Stimulated activated CD8-positive, alpha-beta memory T cell treated with anti-CD3 and anti-CD28 coated beads, Interleukin-4, amount 100 ng/mL, for 48 hours (primary cell): ENCODE data around the gene TTLL10.

Experiments
- DNase-seq: peaks from one replicate; pipeline ENCODE4 v3.0.0-alpha.2; 2020

The TTLL10 gene

DNA sequence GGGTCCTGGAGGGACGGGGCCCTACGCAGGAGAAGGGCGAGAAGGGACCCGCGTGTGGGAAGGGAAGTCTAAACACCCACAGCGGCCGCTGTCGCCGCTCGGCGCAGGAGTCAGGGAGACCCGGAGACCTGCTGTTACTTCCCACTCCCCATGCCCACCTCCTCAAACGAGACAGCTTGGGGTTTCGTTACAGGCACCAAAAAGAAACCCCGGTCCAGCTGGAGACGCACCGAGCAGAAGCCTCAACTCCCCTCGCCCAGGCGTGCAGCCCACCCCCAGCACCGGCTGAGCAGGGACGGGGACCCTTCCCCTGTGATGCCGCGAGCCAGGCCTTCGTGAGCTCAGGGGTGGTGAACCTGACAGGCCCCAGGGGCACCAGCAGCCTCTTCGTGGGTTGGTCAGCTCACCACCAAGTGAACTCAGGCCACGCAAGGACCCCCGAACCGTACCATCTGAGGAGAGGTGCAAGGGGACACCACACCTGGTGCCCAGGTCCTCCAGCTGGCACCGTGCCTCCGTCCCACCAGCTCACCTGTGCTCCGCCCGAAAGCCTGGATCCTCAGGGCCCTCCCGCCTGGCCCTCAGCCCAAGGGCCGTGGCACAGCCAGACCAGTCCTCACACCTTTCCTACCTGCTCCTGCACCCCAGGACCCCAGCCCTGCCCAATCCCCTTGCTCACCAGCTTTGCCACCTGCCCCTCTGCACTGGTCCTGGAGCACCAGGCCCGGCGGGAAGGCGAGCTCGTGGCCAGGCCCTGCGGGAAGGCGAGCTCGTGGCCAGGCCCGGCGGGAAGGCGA is 53.1 kb downstream of the TTLL10 start:
- no peak for DNase-seq

DNA sequence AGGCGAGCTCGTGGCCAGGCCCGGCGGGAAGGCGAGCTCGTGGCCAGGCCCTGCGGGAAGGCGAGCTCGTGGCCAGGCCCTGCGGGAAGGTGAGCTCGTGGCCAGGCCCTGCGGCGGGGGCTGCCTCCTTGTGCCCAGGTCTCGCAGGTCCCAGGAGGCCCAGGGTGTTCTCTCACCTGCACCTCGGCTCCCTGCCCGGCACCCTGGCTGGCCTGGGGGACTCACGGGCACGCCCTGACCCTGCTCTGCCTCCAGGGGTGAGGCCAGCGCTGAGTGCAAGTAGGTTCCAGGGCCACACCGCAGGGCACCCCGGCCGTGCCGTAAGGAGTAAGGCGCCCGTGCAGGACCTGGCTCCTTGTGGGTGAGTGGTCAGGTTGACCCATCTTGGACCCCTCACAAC is 53.7 kb downstream of the TTLL10 start:
- no peak for DNase-seq

DNA sequence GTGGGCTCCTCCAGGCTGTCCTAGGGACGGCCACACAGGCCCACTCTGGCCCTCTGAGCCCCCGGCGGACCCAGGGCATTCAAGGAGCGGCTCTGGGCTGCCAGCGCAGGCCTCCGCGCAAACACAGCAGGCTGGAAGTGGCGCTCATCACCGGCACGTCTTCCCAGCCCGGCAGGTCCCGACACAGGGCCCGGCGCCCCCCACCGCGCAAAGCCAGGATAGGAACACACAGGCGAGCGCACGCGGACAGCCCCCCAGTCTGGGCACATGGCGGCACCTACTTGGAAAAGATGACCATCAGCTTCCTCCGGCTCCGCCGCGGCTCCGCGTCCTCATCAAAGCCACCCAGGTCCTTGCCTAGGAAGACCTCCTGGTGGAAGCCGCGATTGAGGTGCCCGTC is 54.5 kb downstream of the TTLL10 start:
- DNase-seq, result no peak

DNA sequence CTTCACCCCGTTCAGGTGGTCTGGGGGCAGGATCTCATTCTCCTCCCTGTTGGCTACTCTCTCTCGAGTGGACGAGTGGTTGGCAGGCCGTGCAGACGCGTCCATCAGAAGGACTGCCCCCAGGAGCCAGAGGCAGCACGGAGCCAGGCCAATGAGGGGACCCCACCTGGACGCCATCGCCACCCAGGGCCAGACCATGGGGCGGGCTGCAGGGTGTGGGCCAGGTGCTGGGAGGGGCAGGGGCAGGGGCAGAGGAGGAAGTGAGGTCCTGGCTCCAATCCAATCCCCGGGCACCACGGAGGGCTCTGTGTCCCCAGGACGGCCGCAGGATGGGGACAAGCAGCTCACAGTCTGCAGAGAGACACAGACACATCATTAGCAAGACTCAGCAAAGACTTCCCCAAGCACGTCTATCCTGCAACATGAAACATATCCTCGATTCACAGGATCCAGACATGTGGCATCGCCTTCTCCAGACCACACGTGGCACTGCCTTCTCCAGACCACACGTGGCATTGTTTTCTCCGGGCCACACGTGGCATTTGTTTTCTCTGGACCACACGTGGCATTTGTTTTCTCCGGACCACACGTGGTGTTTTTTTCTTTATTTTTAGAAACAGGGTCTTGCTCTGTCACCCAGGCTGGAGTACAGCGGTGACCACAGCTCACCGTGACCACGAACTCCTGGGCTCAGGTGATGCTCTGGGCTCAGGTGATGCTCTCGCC is 55.1 kb downstream of the TTLL10 start:
- no peak for DNase-seq

DNA sequence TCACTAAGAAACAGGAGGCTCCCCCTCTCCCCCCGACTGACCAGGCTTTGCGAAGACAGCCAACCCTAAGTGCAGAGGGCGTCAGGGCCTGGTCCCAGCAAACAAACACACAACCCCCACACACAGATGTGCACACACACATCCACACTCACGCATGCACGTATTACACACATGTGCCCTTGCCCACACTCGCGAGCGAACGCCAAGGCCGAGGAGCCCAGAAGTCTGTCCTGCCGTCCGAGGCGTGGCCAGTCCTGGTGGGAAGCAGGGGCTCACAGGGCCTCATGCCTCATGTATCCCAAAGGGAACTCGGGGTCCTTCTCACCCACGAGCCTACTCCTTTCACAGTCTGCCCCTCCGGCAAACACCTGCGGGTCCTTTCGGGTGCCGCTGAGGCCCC is 56.1 kb downstream of the TTLL10 start:
- DNase-seq, result no peak

DNA sequence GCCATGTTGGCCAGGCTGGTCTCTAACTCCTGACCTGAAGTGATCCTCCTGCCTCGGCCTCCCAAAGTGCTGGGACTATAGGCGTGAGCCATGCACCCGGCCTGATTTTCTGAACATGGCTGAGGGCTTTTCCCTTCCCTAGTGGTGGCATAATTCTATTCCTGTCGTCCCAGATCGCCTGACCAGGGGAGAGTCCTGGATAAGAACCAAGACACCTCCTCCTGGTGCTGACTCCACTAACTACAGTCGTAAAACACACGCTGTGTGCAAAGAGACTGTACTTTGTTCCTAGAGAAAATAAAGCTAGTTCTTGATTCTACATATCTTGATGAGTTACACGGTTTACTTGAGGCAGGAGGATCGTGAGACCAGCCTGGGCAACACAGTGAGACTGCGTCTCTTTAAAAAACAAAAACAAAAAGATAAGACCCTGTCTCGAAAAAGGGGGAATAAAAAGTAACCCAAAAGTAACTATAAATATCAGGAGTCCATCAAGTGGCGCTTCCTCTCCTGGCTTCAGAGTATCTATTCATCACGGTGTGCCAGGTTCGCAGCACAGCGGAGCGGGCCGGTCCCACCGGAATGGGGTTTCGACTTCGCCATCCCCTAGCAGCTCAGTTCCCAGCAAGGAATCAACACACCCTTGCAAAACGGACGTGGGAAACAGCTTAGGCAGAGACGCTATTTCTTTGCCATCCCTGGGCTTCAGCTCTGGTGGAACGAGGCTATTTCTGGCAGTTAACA is 57.1 kb downstream of the TTLL10 start:
- no peak for DNase-seq

DNA sequence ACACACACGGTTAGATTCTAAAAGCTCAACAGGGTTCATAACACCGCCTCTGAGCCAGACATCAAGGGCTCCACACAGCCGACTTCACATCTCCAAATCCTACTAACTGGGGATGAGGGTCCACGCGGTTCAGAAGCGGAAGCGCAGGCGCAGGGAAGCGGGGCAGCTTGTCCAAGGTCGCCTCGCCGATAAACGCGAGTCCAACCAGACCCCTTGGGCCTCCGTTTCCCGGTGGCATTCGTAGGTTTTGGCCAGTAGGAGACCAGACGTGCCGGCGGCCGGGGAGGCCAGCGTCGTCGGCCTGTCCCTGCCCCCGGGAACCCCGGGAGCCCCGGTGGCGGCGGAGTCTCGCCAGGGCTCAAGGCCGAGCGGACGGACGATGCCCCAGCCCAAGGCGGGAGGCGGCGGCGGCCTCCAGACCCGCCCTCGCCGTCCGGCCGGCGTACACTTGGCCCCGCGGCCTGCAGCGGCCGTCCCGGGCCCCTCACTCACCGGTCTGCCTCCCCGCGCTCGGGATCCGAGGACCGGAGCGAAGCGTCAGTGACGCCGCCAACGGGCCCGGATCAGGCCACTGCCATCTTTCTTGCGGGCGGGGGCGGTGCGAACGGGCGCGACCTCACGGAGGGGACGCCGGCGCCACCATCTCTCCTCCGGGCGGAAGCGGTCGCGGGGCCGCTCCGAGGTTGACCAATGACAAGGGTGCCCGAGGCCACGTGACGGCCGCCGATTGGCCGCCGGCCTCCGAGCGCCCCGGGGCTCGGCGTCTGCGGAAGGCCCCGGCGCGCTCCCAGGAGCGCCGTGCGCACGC is 57.9 kb downstream of the TTLL10 start, which contains the start of gene SDF4:
Gene SDF4, minus strand, starts transcription at position 602 of the 808 bp plus-strand sequence. CDS start 3,229 bp downstream, outside the sequence.
- peak; percentile 97 for DNase-seq

DNA sequence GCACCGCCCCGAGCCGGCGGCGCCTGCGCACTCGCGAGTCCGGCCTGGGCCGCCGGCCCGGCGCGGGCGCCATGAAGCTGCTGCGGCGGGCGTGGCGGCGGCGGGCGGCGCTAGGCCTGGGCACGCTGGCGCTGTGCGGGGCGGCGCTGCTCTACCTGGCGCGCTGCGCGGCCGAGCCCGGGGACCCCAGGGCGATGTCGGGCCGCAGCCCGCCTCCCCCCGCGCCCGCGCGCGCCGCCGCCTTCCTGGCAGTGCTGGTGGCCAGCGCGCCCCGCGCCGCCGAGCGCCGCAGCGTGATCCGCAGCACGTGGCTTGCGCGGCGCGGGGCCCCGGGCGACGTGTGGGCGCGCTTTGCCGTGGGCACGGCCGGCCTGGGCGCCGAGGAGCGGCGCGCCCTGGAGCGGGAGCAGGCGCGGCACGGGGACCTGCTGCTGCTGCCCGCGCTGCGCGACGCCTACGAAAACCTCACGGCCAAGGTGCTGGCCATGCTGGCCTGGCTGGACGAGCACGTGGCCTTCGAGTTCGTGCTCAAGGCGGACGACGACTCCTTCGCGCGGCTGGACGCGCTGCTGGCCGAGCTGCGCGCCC is 58.6 kb downstream of the TTLL10 start, which contains the start of gene B3GALT6:
Gene B3GALT6, plus strand, starts transcription at position 30 of the 588 bp plus-strand sequence. Its CDS starts 42 bp downstream, at position 72.
- DNase-seq, result no peak

DNA sequence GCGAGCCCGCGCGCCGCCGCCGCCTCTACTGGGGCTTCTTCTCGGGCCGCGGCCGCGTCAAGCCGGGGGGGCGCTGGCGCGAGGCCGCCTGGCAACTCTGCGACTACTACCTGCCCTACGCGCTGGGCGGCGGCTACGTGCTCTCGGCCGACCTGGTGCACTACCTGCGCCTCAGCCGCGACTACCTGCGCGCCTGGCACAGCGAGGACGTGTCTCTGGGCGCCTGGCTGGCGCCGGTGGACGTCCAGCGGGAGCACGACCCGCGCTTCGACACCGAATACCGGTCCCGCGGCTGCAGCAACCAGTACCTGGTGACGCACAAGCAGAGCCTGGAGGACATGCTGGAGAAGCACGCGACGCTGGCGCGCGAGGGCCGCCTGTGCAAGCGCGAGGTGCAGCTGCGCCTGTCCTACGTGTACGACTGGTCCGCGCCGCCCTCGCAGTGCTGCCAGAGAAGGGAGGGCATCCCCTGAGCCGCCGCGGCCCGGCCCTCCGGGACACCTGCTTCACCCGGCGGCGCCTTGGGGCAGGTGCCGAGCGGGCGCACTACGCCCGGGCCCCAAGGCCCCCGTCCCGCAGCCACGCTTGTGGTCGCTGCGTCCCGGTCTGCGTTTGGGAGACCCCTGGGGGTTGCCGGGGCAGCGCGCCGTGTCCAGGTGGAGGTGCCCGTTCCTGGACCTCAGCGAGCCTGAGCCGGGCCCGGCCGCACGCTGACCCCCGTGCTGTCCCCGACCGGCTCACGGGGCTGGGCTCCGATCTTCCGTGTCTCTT is 59.3 kb downstream of the TTLL10 start:
- DNase-seq, result no peak

DNA sequence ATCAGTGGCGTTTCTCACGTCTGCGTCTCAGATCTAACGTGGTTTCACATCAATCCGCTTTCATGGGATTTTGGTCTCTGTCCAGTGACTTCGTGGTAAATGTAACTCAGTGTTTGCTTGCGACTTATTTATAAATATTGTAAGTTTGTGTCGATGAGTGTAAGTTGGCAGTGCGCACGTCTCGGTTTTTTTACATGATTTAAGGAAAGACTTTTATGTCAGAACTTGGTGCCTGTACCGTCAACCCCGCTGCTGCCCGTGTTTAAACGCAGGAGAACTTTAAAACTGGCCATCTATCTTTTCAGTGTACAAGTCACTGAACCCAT is 59.9 kb downstream of the TTLL10 start:
- no peak for DNase-seq

DNA sequence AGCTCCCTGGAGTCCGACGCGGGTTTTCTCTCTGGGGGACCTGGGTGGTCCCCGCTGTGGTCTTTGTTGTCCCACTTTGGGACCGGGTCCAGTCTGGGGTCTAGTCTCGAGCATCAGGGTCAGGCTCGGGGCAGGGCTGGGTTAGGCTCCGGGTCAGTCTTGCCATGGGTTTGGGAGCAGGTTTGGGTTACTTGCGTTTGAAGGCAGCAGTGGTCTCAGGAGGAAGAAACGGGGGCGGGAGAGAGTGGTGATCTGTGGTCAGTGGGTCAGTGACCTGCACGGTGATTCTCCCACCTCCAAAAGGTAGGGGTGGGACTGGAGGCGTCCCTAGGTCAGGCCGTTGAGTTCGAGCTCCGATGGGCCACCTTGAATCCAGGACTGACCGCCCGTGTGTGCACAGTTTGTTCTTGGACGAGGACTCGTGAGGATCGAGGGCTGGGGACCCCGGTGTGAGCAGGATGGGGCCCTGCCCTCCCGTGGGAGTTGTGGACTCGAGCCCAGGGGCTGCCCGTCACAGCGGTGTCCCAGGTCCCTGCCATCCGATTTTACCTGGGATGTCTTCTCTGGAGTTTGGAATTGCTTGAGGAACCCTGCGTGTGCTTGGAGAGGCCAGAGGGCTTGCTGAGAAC is 60.6 kb downstream of the TTLL10 start:
- DNase-seq, result no peak

DNA sequence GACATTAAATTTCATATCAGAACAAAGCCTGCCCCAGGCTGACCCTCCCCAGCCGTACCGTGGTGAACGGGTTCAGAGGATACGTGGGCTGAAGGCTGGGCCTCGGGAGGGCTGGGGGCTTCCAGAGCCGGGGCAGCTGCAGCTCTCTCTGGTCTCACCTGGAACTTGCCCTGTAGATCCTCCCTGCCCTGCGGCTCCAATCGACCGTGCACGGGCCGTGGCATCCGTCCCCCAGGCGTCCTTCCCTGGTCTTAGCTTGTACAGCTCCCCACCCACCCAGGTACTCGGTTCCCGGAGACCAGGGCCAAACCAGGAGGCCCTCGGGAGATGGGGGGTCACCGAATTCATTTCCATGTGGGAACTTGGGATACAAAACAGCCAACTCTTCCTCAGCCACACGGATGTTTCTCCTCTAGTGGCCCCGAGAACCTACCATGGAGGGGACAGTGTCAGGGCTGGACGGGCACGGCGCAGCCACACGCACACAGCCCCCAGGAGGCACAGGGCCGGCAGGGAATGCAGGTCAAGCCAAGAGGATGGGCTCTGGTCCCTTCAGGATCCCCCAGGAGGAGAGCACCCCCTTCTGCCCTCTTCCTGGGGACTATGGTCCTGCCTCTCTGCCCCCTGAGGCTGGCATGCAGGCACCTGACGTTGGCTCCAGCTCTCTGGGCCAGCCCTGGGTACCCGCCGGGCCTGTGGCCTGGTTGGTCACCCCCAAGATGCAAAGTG is 61.5 kb downstream of the TTLL10 start:
- no peak for DNase-seq

DNA sequence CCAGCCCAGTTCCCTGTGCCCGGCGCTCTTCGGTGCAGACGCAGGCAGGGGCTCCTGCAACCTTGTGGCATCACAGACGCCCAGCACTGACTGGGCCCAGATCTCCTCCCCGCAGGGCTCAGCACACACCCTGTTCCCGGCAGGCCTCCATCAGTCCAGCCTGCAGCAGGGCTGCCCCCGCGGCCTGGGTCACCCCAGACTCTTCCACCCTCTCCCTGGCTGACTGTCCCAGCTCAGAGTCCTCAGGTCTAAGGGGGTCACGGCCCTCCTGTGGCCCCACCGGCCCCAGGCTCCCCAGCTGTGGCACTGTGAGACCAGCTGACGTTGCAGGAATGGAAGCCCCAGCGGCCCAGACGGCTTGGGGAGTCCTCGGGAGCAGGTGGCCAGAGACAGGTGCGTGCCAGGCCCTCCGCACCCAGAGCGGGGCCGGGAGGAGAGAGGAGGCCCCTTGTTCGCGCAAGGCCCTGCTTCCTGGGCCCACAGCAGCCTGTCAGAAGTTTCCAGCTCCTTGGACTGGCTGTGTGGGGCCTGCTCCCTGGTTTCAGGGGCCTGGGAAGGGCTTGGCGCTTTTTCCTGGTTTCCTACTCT is 62.6 kb downstream of the TTLL10 start:
- DNase-seq, result no peak

DNA sequence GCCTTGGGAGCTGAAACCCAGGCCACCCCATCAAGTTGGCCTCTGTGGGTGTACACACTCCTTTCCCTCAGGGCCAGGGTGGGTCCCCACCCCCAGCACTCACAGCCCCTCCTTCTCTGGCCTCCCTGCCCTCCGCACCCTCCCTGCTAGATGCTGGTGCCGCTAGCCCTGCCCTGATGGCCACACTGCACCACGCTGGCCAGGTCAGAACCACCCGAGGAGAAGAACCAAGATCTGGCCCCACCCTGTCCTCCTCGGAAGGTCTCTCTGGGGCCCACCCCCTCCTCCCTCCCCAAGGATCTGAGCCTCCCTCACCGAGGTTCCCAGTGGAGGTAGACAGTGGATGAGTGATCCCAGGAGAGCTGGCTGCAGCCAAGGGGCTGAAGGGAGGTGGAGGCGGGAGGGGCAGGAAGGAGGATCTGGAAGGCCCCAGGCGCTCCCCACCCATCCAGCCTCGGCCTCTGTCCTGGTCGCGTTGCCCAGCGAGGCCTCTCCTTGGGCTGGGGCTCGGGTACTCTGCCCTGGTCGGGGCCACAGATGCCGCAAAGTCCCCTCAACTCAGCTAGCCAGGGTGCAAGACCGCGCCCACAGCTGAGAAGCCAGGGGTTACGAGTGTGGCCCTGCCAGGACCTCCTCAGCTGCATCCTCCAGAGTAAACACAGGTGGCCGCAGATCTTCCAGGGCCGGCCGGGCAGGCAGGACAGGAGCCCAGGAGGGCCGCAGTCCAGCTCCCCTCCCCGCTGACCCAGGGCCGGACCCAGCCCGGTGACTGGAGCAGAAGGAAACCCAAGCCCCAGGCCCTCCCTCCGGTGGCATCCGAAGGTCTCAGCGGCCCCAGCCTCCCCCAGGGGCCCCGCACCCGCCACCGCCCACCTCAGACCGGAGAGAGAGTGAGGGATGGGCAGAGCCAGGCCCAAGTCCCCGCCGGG is 63.5 kb downstream of the TTLL10 start:
- DNase-seq, result no peak

DNA sequence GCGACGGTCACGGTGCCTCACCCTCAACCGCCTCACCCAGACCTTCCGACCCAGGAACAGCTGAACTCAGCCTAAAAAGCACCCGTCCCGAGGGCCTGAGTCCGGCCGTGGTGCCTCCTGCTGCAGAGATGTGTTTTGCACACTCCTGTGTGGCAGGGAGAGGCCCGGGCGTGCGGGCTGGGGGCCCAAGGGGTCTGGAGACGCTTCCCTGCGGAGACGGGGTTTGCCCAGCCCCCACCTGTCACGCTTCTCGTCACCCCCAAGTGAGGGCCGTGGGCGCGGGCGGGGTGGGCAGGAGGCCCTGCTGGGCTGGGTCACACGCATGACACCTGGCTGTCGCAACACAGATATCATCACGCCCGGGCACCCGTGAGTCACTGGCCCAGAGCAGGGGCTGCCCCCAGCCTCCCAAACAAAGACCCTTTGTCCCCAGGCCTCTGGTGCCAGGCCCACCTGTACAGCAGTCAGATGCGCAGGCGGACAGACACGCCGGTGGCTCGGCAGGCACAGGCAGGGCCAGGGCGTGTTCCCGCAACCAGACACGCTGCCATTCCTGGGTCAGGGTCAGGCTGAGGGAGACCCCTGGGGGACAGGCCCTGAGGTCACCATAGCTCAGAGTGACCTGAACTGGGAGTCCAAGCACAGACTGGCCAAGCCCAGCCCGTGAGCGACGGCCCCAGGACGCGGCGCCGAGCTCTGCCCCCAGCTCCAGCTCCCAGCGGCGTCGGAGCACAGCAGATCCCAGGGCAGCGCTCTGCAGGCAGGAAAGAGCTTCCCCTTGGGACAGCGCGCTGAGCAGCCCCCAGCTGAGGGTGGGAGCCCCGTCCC is 64.4 kb downstream of the TTLL10 start:
- DNase-seq, result peak; percentile 48

DNA sequence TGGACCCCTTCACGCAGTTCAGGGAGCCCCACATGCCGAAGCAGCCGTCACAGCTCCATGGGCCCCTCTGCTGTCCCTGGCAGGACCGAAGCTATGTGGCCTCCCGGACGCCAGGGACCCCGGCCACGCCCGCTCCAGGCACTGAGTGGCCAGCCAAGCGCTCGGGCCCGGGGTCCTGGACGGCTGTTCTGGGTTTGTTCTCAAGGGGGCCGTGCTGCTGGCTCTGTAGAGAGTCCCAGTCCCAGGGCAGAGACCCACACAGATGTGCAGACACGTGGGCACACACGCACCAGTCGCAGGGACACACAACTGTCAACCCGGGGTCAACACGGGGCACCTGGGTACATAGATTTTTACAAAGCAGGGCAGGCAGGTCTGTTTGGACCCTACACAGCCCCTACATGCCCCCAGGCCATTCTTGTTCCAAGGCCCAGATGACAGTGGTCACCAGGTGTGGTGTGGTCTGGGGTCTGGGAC is 65.1 kb downstream of the TTLL10 start:
- DNase-seq, result no peak

DNA sequence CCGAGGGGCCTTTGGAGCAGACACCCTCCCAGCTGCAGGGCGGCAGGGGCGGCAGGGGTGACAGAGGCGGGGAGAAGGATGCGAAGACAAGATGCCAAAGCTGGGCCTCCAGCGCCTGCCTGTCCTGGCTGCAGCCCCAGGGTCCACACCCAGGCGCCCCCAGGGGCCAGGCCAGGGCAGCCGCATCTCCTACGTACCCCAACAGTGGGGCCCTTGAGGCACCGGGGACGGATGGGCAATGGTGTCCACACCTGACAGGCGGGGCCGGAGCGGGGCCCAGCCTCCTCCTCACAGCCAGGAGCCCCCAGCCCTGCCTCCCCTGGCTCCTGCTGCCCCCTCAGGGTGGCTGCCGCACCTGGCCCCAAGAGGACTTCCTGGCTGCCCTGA is 65.5 kb downstream of the TTLL10 start:
- DNase-seq, result no peak
